Neuronal stem cell (in vitro differentiated cells): ENCODE results near the gene FARS2.

Experiments used
- DNase-seq: peaks from one replicate; pipeline ENCODE4 v3.0.0-alpha.2; 2013; ENCODE audit warnings: low spot score
- H2AFZ ChIP-seq: one replicate; pipeline ENCODE4 v1.6.1; 2013; ENCODE audit warnings: mild to moderate bottlenecking, low read length, inconsistent platforms
- H2AK5ac ChIP-seq: 2 replicates; pipeline ENCODE4 v1.6.1; 2013; ENCODE audit warnings: low read depth, mild to moderate bottlenecking, inconsistent platforms, low read length, moderate library complexity, mixed read lengths
- H2BK120ac ChIP-seq: 2 replicates; pipeline ENCODE4 v1.6.1; 2013; ENCODE audit warnings: low read depth, mild to moderate bottlenecking, inconsistent platforms, low read length, moderate library complexity, mixed read lengths
- H2BK12ac ChIP-seq: one replicate; pipeline ENCODE4 v1.6.1; 2013; ENCODE audit warnings: low read length, inconsistent platforms
- H2BK15ac ChIP-seq: 2 replicates; pipeline ENCODE4 v1.6.1; 2013; ENCODE audit warnings: mild to moderate bottlenecking, low read length, inconsistent platforms, mixed read lengths
- H2BK5ac ChIP-seq: one replicate; pipeline ENCODE4 v1.6.1; 2013; ENCODE audit warnings: inconsistent platforms, mild to moderate bottlenecking, low read length, moderate library complexity
- H3K14ac ChIP-seq: one replicate; pipeline ENCODE4 v1.6.1; 2013; ENCODE audit warnings: low read length, inconsistent platforms
- H3K18ac ChIP-seq: 2 replicates; pipeline ENCODE4 v1.6.1; 2013; ENCODE audit warnings: low read length, inconsistent platforms
- H3K23ac ChIP-seq: 2 replicates; pipeline ENCODE4 v1.6.1; 2013; ENCODE audit warnings: low read depth, mild to moderate bottlenecking, mixed read lengths, low read length, inconsistent platforms; ENCODE audit not compliant: poor library complexity
- H3K27ac ChIP-seq: replicated peaks from 3 replicates; pipeline ENCODE4 v1.5.1; 2013; ENCODE audit warnings: low read length, inconsistent platforms
- H3K27me3 ChIP-seq, 3 experiments: 2 replicates each; pipeline ENCODE4 v1.6.1; 2013; ENCODE audit warnings: low read length in 3 of 3, mild to moderate bottlenecking in 2 of 3, inconsistent platforms in 1 of 3, low read depth in 1 of 3, mixed read lengths in 1 of 3, moderate library complexity in 1 of 3; ENCODE audit not compliant: control insufficient read depth in 3 of 3, insufficient read depth in 3 of 3
- H3K36me3 ChIP-seq, 2 donors: replicated peaks in 1 of 2; 2 replicates each; pipeline ENCODE4 v1.6.1; 2013; ENCODE audit warnings: low read length in 2 of 2; ENCODE audit not compliant: control insufficient read depth in 2 of 2, insufficient read depth in 2 of 2
- H3K4ac ChIP-seq: 2 replicates; pipeline ENCODE4 v1.6.1; 2013; ENCODE audit warnings: inconsistent platforms, mild to moderate bottlenecking, low read length, moderate library complexity
- H3K4me1 ChIP-seq, 2 donors: 1 replicate in 1 of 2; 2 replicates in 1 of 2; pipeline ENCODE4 v1.6.1; 2013; ENCODE audit warnings: low read length in 2 of 2, low read depth in 1 of 2; ENCODE audit not compliant: control insufficient read depth in 2 of 2, insufficient read depth in 1 of 2
- H3K4me2 ChIP-seq: one replicate; pipeline ENCODE4 v1.6.1; 2013; ENCODE audit warnings: mild to moderate bottlenecking, low read length, inconsistent platforms; ENCODE audit not compliant: insufficient read depth, poor library complexity, severe bottlenecking
- H3K4me3 ChIP-seq, 2 donors: 2 replicates each; pipeline ENCODE4 v1.5.1; 2013; ENCODE audit warnings: low read length in 2 of 2, mild to moderate bottlenecking in 2 of 2, inconsistent platforms in 1 of 2, moderate library complexity in 1 of 2
- H3K79me1 ChIP-seq: one replicate; pipeline ENCODE4 v1.6.1; 2013; ENCODE audit warnings: low read depth, mild to moderate bottlenecking, inconsistent platforms, low read length, moderate library complexity
- H3K9ac ChIP-seq: one replicate; pipeline ENCODE4 v1.6.1; 2013; ENCODE audit warnings: mild to moderate bottlenecking, low read depth, low read length, inconsistent platforms; ENCODE audit not compliant: poor library complexity
- H3K9me3 ChIP-seq, 2 donors: replicated peaks in 1 of 2; 2 replicates each; pipeline versions ENCODE3 to v1.6.1; 2013; ENCODE audit warnings: low read length in 2 of 2, mild to moderate bottlenecking in 2 of 2, inconsistent platforms in 1 of 2, low read depth in 1 of 2, mixed read lengths in 1 of 2, moderate library complexity in 1 of 2; ENCODE audit not compliant: control insufficient read depth in 2 of 2, insufficient read depth in 1 of 2
- H4K8ac ChIP-seq: one replicate; pipeline ENCODE4 v1.6.1; 2013; ENCODE audit warnings: low read depth, mild to moderate bottlenecking, inconsistent platforms, low read length, moderate library complexity
- H4K91ac ChIP-seq: one replicate; pipeline ENCODE4 v1.6.1; 2013; ENCODE audit warnings: low read length, low read depth, mild to moderate bottlenecking, inconsistent platforms; ENCODE audit not compliant: poor library complexity
- WGBS, 2 donors: extraction: QIAGEN DNeasy Blood & Tissue Kit; methylation state at CpG; one replicate each; pipeline ENCODE4 v1.1.7; 2013; ENCODE audit warnings: missing lambda C conversion rate in 2 of 2, mixed read lengths in 1 of 2; ENCODE audit not compliant: insufficient read length in 2 of 2, insufficient replicate concordance in 1 of 2; ENCODE audit errors: extremely low coverage in 2 of 2; 5-methylcytosine and 5-hydroxymethylcytosine counted together

The FARS2 gene

DNA sequence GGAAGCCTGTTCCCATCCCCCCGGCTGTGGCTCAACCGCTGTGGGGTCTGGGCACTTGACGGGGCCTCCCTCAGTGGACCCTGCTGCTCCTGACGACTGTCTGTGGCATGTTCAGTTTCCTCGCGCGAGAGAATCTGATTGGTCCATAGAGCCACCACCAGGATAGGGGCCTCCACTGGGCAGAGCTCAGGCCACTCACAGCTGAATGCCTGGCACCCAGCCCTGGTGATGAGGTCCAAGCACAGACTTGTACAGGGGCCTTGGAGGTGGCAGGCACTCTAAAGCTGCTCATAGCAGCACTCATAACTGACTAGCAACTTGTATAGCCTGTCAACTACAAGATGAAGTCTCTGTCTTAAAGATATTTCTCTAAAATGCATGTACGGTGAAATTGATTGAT lies 377.4 kb downstream of the FARS2 start:
- Histone ChIP-seq H2BK15ac (no peak overlapping the region), H4K91ac (no peak overlapping the region), H3K79me1 (no peaks in the 10 kb centered on the region), H3K4ac (no peak overlapping the region), H2AFZ (no peak overlapping the region), H2BK5ac (no peak overlapping the region), H2BK12ac (no peak overlapping the region), H3K4me2 (no peak overlapping the region), H3K23ac (peak overlapping the region; percentile 39), H3K18ac (peak overlapping the region; percentile 25), H3K36me3 (no peaks in the 10 kb centered on the region), H3K27ac (no peak overlapping the region), H3K9me3 (peaks cover 9 to 11% of the 10 kb centered on the region in 2 donors), H4K8ac (no peak overlapping the region), H2BK120ac (no peak overlapping the region), H3K9ac (no peak overlapping the region), H3K27me3 (no peaks in the 10 kb centered on the region), H3K4me1 (no peaks in the 10 kb centered on the region), H2AK5ac (no peak overlapping the region), H3K4me3 (no peak overlapping the region), H3K14ac (no peak overlapping the region)
- no peak for DNase-seq
- WGBS, 2 donors = no CpG with 5 or more reads among the region's 8 CpGs

DNA sequence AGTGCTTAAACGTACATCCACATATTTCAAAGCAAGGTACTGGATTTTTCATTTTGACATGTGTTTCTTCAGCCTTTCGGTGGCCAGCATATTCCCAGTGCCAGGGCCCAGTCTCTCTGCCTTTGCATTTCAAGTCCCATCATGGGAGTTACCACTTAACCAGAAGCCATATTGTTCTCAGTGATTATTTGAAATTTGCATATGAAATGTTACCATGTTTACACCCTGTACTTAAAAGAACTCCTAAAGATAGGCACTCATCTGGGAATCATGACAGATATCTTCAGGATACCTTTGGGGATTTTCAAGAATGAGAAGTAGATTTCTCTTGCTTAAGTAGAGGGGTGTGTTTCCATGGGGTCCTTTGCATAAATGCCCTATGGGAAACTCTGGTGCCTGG lies 377.9 kb downstream of the FARS2 start:
- Histone ChIP-seq H3K4me3 (no peak overlapping the region), H2AFZ (no peak overlapping the region), H3K79me1 (no peaks in the 10 kb centered on the region), H3K4me2 (no peak overlapping the region), H3K27ac (no peak overlapping the region), H4K91ac (no peak overlapping the region), H2AK5ac (no peak overlapping the region), H3K14ac (no peak overlapping the region), H3K4ac (no peak overlapping the region), H2BK15ac (no peak overlapping the region), H3K36me3 (no peaks in the 10 kb centered on the region), H3K23ac (no peak overlapping the region), H3K18ac (no peak overlapping the region), H4K8ac (no peak overlapping the region), H3K9me3 (peaks cover 9 to 11% of the 10 kb centered on the region in 2 donors), H3K4me1 (no peaks in the 10 kb centered on the region), H3K27me3 (no peaks in the 10 kb centered on the region), H3K9ac (no peak overlapping the region), H2BK120ac (no peak overlapping the region), H2BK5ac (no peak overlapping the region), H2BK12ac (no peak overlapping the region)
- no CpG with 5 or more reads among the region's 2 CpGs for WGBS, 2 donors
- DNase-seq = no peak

- Histone ChIP-seq H2BK15ac (no peak overlapping the region), H3K4me3 (peak overlapping the region in 1 of 2 donors; percentile 32), H2AK5ac (no peak overlapping the region), H3K9me3 (peaks cover 9 to 11% of the 10 kb centered on the region in 2 donors), H3K4ac (no peak overlapping the region), H2BK120ac (no peak overlapping the region), H3K4me2 (no peak overlapping the region), H3K36me3 (no peaks in the 10 kb centered on the region), H3K27me3 (no peaks in the 10 kb centered on the region), H2AFZ (no peak overlapping the region), H3K14ac (no peak overlapping the region), H4K8ac (no peak overlapping the region), H2BK12ac (no peak overlapping the region), H3K9ac (no peak overlapping the region), H3K23ac (no peak overlapping the region), H3K18ac (no peak overlapping the region), H3K4me1 (peaks cover 0 to 5% of the 10 kb centered on the region in 2 donors), H4K91ac (no peak overlapping the region), H3K79me1 (no peaks in the 10 kb centered on the region), H3K27ac (no peak overlapping the region), H2BK5ac (no peak overlapping the region)
- no peak for DNase-seq
- no CpG with 5 or more reads among the region's 4 CpGs for WGBS, 2 donors
Measured at GRCh38 chr6:5640614-5641013, 379.3 kb downstream of the FARS2 start.

DNA sequence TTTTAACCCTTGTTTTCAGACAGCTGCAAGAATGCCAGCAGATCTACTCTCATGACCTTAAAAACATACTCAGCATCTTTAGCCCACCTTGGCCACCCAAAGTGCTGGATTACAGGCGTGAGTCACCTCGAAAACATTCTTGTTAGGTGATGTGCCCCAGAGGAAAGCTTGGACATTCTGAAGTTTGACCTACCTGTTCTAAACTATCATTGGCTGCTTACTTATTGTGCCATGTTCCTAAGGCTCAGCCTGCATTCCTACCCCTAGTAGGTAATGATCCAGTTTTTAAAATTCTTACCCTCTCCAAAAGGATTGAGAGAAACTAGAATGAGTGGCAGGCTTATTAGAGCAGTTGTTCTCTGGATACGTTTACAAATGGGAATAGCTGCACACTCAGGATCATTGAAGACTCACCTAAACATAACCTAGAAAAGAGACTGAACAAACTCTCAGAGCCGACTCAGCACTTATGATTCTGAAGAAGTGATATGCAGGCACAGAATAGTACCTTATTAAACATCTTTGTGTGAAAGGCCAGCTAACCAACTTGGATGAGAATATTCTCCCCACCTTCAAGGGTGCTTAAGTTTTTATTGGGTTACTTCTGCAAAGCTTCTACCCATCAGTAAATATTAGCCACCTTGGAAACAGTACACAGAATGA lies 383.3 kb downstream of the FARS2 start:
- Histone ChIP-seq H2BK120ac (no peak overlapping the region), H3K4ac (no peak overlapping the region), H3K23ac (no peak overlapping the region), H3K4me3 (no peak overlapping the region), H4K8ac (no peak overlapping the region), H3K79me1 (no peaks in the 10 kb centered on the region), H3K27ac (no peak overlapping the region), H3K9ac (no peak overlapping the region), H3K4me2 (no peak overlapping the region), H2BK15ac (no peak overlapping the region), H3K9me3 (peaks cover 9 to 11% of the 10 kb centered on the region in 2 donors), H3K27me3 (no peaks in the 10 kb centered on the region), H2BK12ac (no peak overlapping the region), H3K18ac (no peak overlapping the region), H2AK5ac (no peak overlapping the region), H2AFZ (no peak overlapping the region), H3K14ac (no peak overlapping the region), H3K4me1 (peaks cover 0 to 5% of the 10 kb centered on the region in 2 donors), H3K36me3 (no peaks in the 10 kb centered on the region), H2BK5ac (no peak overlapping the region), H4K91ac (no peak overlapping the region)
- WGBS, 2 donors = no CpG with 5 or more reads among the region's 4 CpGs
- DNase-seq = no peak
